Measurements from ENCODE around the gene CUX1.
"Not testable (repeated sequence)": the region's sequence is repeated elsewhere in the genome, so short reads cannot be mapped to it uniquely, and the experiment has no call there.

- not testable (repeated sequence) for TF ChIP-seq TAF1, POLR2AphosphoS5, POLR2A (IDR thresholded peaks at IDR 0.05; ENCODE audit: low read depth, low read length)
Measured at GRCh38 chr7:101792682-101793071, 24.7 kb upstream of the CUX1 start.

All from GM12891 (cell line).